GM12878 (cell line): Measurements from ENCODE around the gene RALGPS1. TPM values are rescaled to one million over a fixed set of nuclear protein-coding genes. Genes with fewer than 3 reads are reported as not detected.

ENCODE experiments used
- ATAC-seq: fragments of 200-7000 bp; cut with Tn5 transposase; 3 replicates; pipeline ENCODE4 v1.9.1; 2020; ENCODE audit warnings: mild to moderate bottlenecking, moderate library complexity
- BruUV-seq: library from RNA; stranded (reverse); fragments of 400-500 nt; replicated peaks from 2 replicates; lab custom pipeline; 2021; lab: Mats Ljungman, UMichigan
- CTCF ChIA-PET: fragments of 300-600 bp; sonication (Branson Sonifier 250); formaldehyde crosslinking; extraction: SDS; loops from one replicate; lab custom pipeline; 2021; ENCODE audit warnings: inconsistent platforms; lab: Yijun Ruan, JAX
- POLR2A ChIA-PET: fragments of 350-600 bp; formaldehyde crosslinking; extraction: SDS; loops from one replicate; lab custom pipeline; 2021; ENCODE audit warnings: inconsistent platforms; lab: Charles Lee
- RAD21 ChIA-PET: fragments of 300-600 bp; sonication (Branson Sonifier 250); formaldehyde crosslinking; loops from one replicate; lab custom pipeline; 2023; ENCODE audit warnings: antibody characterized with exemption; ENCODE audit not compliant: unreplicated experiment; lab: Charles Lee
- SMC1A ChIA-PET: fragments of 300-600 bp; sonication (Branson Sonifier 250); formaldehyde crosslinking; loops from one replicate; lab custom pipeline; 2023; ENCODE audit not compliant: unreplicated experiment, uncharacterized antibody; lab: Charles Lee
- DNase-seq: peaks from one replicate; pipeline ENCODE4 v3.0.0-alpha.2; 2011; ENCODE audit warnings: low read depth, low spot score
- FAIRE-seq: peaks from 3 replicates; lab custom pipeline; 2011; peaks lifted over from hg19 to GRCh38; lab: Jason Lieb, UNC
- H2AFZ ChIP-seq: 2 replicates; pipeline ENCODE4 v1.6.0; 2011; ENCODE audit warnings: low read depth, low read length, control low read depth; ENCODE audit not compliant: control insufficient read depth
- H3K27ac ChIP-seq: 2 replicates; pipeline ENCODE4 v1.5.1; 2011; ENCODE audit warnings: control low read depth; ENCODE audit not compliant: control insufficient read depth, insufficient read depth
- H3K27me3 ChIP-seq, 2 experiments: replicated peaks in 1 of 2; 2 replicates each; pipeline versions ENCODE4 v1.6.0 to v1.6.1; 2011; ENCODE audit warnings: low read length in 1 of 2; ENCODE audit not compliant: control insufficient read depth in 2 of 2, insufficient read depth in 2 of 2
- H3K36me3 ChIP-seq, 2 experiments: 2 replicates each; pipeline ENCODE4 v1.5.1; 2011; ENCODE audit warnings: low read length in 1 of 2; ENCODE audit not compliant: control insufficient read depth in 2 of 2, insufficient read depth in 2 of 2
- H3K4me1 ChIP-seq: 2 replicates; pipeline ENCODE4 v1.6.1; 2011; ENCODE audit warnings: mild to moderate bottlenecking, low read length, moderate library complexity, mixed read lengths; ENCODE audit not compliant: control insufficient read depth, insufficient read depth
- H3K4me2 ChIP-seq: 2 replicates; pipeline ENCODE4 v1.6.0; 2011; ENCODE audit warnings: control low read depth; ENCODE audit not compliant: control insufficient read depth, insufficient read depth
- H3K4me3 ChIP-seq: fragments of 200-600 bp; sonication (generic); 2 replicates; pipeline ENCODE4 v1.5.1; 2016
- H3K79me2 ChIP-seq: 2 replicates; pipeline ENCODE4 v1.6.0; 2011; ENCODE audit warnings: low read length; ENCODE audit not compliant: control insufficient read depth, insufficient read depth
- H3K9ac ChIP-seq: 2 replicates; pipeline ENCODE4 v1.8.0; 2011; ENCODE audit warnings: low read length, control low read depth, mixed read lengths; ENCODE audit not compliant: control insufficient read depth, insufficient read depth
- H3K9me3 ChIP-seq: replicated peaks from 3 replicates; pipeline ENCODE4 v1.5.1; 2011; ENCODE audit warnings: mild to moderate bottlenecking, low read length; ENCODE audit not compliant: control insufficient read depth, insufficient read depth
- H4K20me1 ChIP-seq: 2 replicates; pipeline ENCODE4 v1.6.0; 2011; ENCODE audit not compliant: control insufficient read depth, insufficient read depth
- ATF7 ChIP-seq: fragments of 450-650 bp; IDR thresholded peaks from 2 replicates; pipeline ENCODE4 v1.6.1; 2016; ENCODE audit warnings: low read depth, mild to moderate bottlenecking
- BRCA1 ChIP-seq: IDR thresholded peaks from 2 replicates; pipeline ENCODE4 v1.6.1; 2011; ENCODE audit warnings: low read depth, low read length, improper control_type of control experiment
- CBX5 ChIP-seq: sonication (generic); IDR thresholded peaks from 2 replicates; pipeline ENCODE4 v1.6.1; 2016; ENCODE audit warnings: low read depth, moderate library complexity, mild to moderate bottlenecking, inconsistent platforms
- EGR1 ChIP-seq, 2 experiments: IDR thresholded peaks; 1 replicate in 1 of 2; 2 replicates in 1 of 2; pipeline ENCODE4 v1.6.1; 2011 to 2012; ENCODE audit warnings: low read depth in 2 of 2, low read length in 2 of 2, borderline replicate concordance in 1 of 2, mild to moderate bottlenecking in 1 of 2, moderate library complexity in 1 of 2
- EZH2 ChIP-seq: IDR thresholded peaks from 2 replicates; pipeline ENCODE4 v1.6.1; 2012; ENCODE audit warnings: low read depth, mild to moderate bottlenecking, control low read depth, inconsistent platforms, low read length, borderline replicate concordance; ENCODE audit not compliant: control insufficient read depth
- HDGF ChIP-seq: fragments of 450-650 bp; IDR thresholded peaks from 2 replicates; pipeline ENCODE4 v1.6.1; 2016; ENCODE audit warnings: antibody characterized with exemption
- JUND ChIP-seq: IDR thresholded peaks from 2 replicates; pipeline ENCODE4 v1.6.1; 2012; ENCODE audit warnings: low read depth, mild to moderate bottlenecking, low read length, improper control_type of control experiment, moderate library complexity
- MEF2B ChIP-seq: fragments of 450-650 bp; IDR thresholded peaks from 2 replicates; pipeline ENCODE4 v1.6.1; 2018; ENCODE audit warnings: mild to moderate bottlenecking, moderate library complexity; ENCODE audit not compliant: partially characterized antibody, poor library complexity, severe bottlenecking
- RAD21 ChIP-seq: IDR thresholded peaks from 2 replicates; pipeline ENCODE4 v1.6.1; 2011; ENCODE audit warnings: mild to moderate bottlenecking, low read depth, low read length, moderate library complexity; ENCODE audit not compliant: insufficient read depth
- RB1 ChIP-seq: fragments of 450-650 bp; formaldehyde crosslinking; IDR thresholded peaks from 2 replicates; pipeline ENCODE4 v1.6.1; 2017; ENCODE audit warnings: mild to moderate bottlenecking, borderline replicate concordance
- SMARCA5 ChIP-seq: fragments of 450-650 bp; IDR thresholded peaks from 2 replicates; pipeline ENCODE4 v1.6.1; 2017; ENCODE audit warnings: mild to moderate bottlenecking
- SREBF1 ChIP-seq: IDR thresholded peaks from 2 replicates; pipeline ENCODE4 v1.6.1; 2012; ENCODE audit warnings: mild to moderate bottlenecking, low read length
- SRF ChIP-seq, 2 experiments: IDR thresholded peaks; 2 replicates each; pipeline ENCODE4 v1.6.1; 2011; ENCODE audit warnings: low read depth in 2 of 2, low read length in 2 of 2, mild to moderate bottlenecking in 1 of 2, moderate library complexity in 1 of 2
- STAT3 ChIP-seq: IDR thresholded peaks from 2 replicates; pipeline ENCODE4 v1.6.1; 2011; ENCODE audit warnings: low read depth, low read length, improper control_type of control experiment
- TBL1XR1 ChIP-seq: IDR thresholded peaks from 2 replicates; pipeline ENCODE4 v1.6.1; 2012; ENCODE audit warnings: low read depth, low read length, improper control_type of control experiment
- TCF12 ChIP-seq: IDR thresholded peaks from 2 replicates; pipeline ENCODE4 v1.6.1; 2011; ENCODE audit warnings: low read depth, mild to moderate bottlenecking, low read length
- TCF3 ChIP-seq: IDR thresholded peaks from 2 replicates; pipeline ENCODE4 v1.6.1; 2012; ENCODE audit warnings: low read depth, mild to moderate bottlenecking, low read length, borderline replicate concordance; ENCODE audit not compliant: insufficient read depth
- WGBS: methylation state at CpG from one replicate; pipeline ENCODE4 v1.1.6; 2016; ENCODE audit warnings: low lambda C conversion rate; ENCODE audit not compliant: insufficient replicate concordance, insufficient coverage; ENCODE audit errors: missing lambda C conversion rate; 5-methylcytosine and 5-hydroxymethylcytosine counted together
- in situ Hi-C: fragments of 300-500 bp; cut with MboI; formaldehyde crosslinking; loops from 9 replicates; pipeline ENCODE4 v1.14.3; 2018; ENCODE audit warnings: mixed read lengths
- intact Hi-C: fragments of 100-400 bp; cut with micrococcal nuclease; formaldehyde crosslinking; loops from one replicate; pipeline ENCODE4 v1.14.2; 2022; ENCODE audit not compliant: unreplicated experiment
- polyA plus RNA-seq, 11 experiments: library from polyadenylated mRNA; depleted of rRNA in 4 of 11; unstranded in 6 of 11; stranded (reverse) in 5 of 11; fragments of >200 nt; fragmentation: Nextera tagmentation in 4 of 11; fragmentation: Illumina TruSeq in 1 of 11; extraction: Ambion mirVana in 4 of 11; extraction: Trizol in 1 of 11; gene quantifications; 1 replicate in 1 of 11; 2 replicates in 10 of 11; pipeline versions ENCODE4 v1.2.1 to v1.2.3, GENCODE V29; 2011 to 2016; ENCODE audit warnings: inconsistent platforms in 2 of 11, missing spikeins in 2 of 11, low read depth in 1 of 11
- total RNA-seq, 4 experiments: library from RNA; depleted of rRNA in 3 of 4; stranded (reverse); fragments of >200 nt in 3 of 4; fragmentation: Illumina TruSeq in 1 of 4; extraction: Trizol in 1 of 4; gene quantifications; 2 replicates each; pipeline versions ENCODE4 v1.2.1 to v1.2.3, GENCODE V29; 2013 to 2021
- TF ChIP-seq, protein P1 (sequence below): fragments of 450-650 bp; IDR thresholded peaks from 2 replicates; pipeline ENCODE4 v1.6.1; 2018; ENCODE audit warnings: borderline replicate concordance, mild to moderate bottlenecking; ENCODE audit not compliant: partially characterized antibody
- TF ChIP-seq, protein P2 (sequence below): fragments of 450-650 bp; IDR thresholded peaks from 2 replicates; pipeline ENCODE4 v1.6.1; 2017; ENCODE audit warnings: mild to moderate bottlenecking, low read depth, inconsistent platforms; ENCODE audit not compliant: poor library complexity, severe bottlenecking
- TF ChIP-seq, protein P3 (sequence below): fragments of 450-650 bp; conservative IDR thresholded peaks from 2 replicates; pipeline ENCODE4 v1.6.1; 2017; ENCODE audit warnings: mild to moderate bottlenecking, moderate library complexity

Gene RALGPS1
- total and polyA plus RNA-seq, 10 of the 15 experiments (the other 5 are each of a cell fraction or from before 2014, with no cell fraction given), result 0.13 to 5.6 (median 2.7) TPM

DNA sequence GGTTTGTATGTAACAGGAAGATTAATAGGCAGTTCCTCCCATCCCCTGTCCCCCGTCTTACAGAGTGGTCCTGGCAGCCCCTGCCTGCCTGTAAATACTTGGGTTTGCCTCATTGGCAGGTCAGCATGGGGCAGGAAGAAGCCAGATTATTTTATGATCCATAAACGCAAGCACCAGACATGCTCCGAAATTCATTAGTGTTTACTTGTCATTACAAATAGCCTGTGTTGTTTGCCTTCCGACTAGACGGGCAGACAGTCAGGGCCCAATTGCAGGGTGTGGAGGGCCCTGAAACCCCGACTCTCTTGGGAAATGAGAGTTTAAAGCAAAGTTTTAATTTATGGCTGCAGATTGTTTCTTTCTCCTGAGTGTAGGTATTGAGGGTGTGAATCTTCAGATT, 97.2 kb downstream of the RALGPS1 start:
- Histone ChIP-seq H3K36me3 (no peaks in the 10 kb centered on the region), H3K4me3 (no peak overlapping the region), H3K4me1 (peaks cover 17% of the 10 kb centered on the region), H3K79me2 (no peaks in the 10 kb centered on the region)
- BruUV-seq, result no TSS peak
- no peak for DNase-seq
- in situ Hi-C loops, result no loop called here
- ChIA-PET SMC1A (interaction anchor here (8.8 kb wide), 1 partner anchor 153 kb away, joined by 188 read pairs; no protein-coding TSS in a partner anchor), POLR2A (no interaction called here)
- no peak for ATAC-seq
- TF ChIP-seq, protein P1, sequence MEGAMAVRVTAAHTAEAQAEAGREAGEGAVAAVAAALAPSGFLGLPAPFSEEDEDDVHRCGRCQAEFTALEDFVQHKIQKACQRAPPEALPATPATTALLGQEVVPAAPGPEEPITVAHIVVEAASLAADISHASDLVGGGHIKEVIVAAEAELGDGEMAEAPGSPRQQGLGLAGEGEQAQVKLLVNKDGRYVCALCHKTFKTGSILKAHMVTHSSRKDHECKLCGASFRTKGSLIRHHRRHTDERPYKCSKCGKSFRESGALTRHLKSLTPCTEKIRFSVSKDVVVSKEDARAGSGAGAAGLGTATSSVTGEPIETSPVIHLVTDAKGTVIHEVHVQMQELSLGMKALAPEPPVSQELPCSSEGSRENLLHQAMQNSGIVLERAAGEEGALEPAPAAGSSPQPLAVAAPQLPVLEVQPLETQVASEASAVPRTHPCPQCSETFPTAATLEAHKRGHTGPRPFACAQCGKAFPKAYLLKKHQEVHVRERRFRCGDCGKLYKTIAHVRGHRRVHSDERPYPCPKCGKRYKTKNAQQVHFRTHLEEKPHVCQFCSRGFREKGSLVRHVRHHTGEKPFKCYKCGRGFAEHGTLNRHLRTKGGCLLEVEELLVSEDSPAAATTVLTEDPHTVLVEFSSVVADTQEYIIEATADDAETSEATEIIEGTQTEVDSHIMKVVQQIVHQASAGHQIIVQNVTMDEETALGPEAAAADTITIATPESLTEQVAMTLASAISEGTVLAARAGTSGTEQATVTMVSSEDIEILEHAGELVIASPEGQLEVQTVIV, result no peak
- TF ChIP-seq SREBF1, result no peak
- TF ChIP-seq CBX5, result no peak
- no peak for TF ChIP-seq RAD21
- no peak for TF ChIP-seq SRF (IDR thresholded peaks at IDR 0.05; ENCODE audit: low read depth in 2 of 2, low read length in 2 of 2)
- TF ChIP-seq RB1, result no peak
- TF ChIP-seq STAT3, result no peak
- no peak for TF ChIP-seq EGR1 (IDR thresholded peaks at IDR 0.05; ENCODE audit: borderline replicate concordance in 1 of 2, low read depth in 2 of 2, low read length in 2 of 2)
- no peak for TF ChIP-seq MEF2B
- TF ChIP-seq, protein P2, sequence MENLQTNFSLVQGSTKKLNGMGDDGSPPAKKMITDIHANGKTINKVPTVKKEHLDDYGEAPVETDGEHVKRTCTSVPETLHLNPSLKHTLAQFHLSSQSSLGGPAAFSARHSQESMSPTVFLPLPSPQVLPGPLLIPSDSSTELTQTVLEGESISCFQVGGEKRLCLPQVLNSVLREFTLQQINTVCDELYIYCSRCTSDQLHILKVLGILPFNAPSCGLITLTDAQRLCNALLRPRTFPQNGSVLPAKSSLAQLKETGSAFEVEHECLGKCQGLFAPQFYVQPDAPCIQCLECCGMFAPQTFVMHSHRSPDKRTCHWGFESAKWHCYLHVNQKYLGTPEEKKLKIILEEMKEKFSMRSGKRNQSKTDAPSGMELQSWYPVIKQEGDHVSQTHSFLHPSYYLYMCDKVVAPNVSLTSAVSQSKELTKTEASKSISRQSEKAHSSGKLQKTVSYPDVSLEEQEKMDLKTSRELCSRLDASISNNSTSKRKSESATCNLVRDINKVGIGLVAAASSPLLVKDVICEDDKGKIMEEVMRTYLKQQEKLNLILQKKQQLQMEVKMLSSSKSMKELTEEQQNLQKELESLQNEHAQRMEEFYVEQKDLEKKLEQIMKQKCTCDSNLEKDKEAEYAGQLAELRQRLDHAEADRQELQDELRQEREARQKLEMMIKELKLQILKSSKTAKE, result no peak
- TF ChIP-seq TBL1XR1, result no peak
- TF ChIP-seq TCF12, result no peak
- TF ChIP-seq EZH2, result no peak
- TF ChIP-seq JUND, result no peak
- TF ChIP-seq TCF3, result no peak
- TF ChIP-seq, protein P3, sequence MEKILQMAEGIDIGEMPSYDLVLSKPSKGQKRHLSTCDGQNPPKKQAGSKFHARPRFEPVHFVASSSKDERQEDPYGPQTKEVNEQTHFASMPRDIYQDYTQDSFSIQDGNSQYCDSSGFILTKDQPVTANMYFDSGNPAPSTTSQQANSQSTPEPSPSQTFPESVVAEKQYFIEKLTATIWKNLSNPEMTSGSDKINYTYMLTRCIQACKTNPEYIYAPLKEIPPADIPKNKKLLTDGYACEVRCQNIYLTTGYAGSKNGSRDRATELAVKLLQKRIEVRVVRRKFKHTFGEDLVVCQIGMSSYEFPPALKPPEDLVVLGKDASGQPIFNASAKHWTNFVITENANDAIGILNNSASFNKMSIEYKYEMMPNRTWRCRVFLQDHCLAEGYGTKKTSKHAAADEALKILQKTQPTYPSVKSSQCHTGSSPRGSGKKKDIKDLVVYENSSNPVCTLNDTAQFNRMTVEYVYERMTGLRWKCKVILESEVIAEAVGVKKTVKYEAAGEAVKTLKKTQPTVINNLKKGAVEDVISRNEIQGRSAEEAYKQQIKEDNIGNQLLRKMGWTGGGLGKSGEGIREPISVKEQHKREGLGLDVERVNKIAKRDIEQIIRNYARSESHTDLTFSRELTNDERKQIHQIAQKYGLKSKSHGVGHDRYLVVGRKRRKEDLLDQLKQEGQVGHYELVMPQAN, result no peak
- no peak for TF ChIP-seq HDGF
- TF ChIP-seq ATF7, result no peak
- no peak for TF ChIP-seq BRCA1
- TF ChIP-seq SMARCA5, result no peak
- TF ChIP-seq, all 136 proteins: peak for 0
- Histone ChIP-seq H3K9ac (no peak overlapping the region), H3K4me2 (no peak overlapping the region), H2AFZ (no peak overlapping the region), H4K20me1 (no peaks in the 10 kb centered on the region), H3K9me3 (no peaks in the 10 kb centered on the region), H3K27ac (no peak overlapping the region), H3K27me3 (no peaks in the 10 kb centered on the region)
- RAD21 ChIA-PET, result no interaction called here
- intact Hi-C loops, result no loop called here
- 91% methylated on average over 6 of the region's 6 CpGs for WGBS
- CTCF ChIA-PET, result interaction anchor here (1.4 kb wide), 1 partner anchor 26 kb away, joined by 4 read pairs; no protein-coding TSS in a partner anchor
- FAIRE-seq, result no peak
